DOHH2 (cell line): ENCODE measurements around the gene LRRC4.

Source experiments
- H3F3A ChIP-seq: fragments of 200-600 bp; sonication (generic), shearing (Covaris generic); 2 replicates; pipeline ENCODE4 v1.6.0; 2016; ENCODE audit warnings: antibody characterized with exemption, mild to moderate bottlenecking; ENCODE audit not compliant: control insufficient read depth, insufficient read depth
- H3K27ac ChIP-seq: fragments of 200-600 bp; sonication (generic); 2 replicates; pipeline ENCODE4 v1.5.1; 2014; ENCODE audit warnings: low read depth, mild to moderate bottlenecking, low read length, moderate library complexity
- H3K27me3 ChIP-seq: fragments of 200-600 bp; sonication (generic); 2 replicates; pipeline ENCODE4 v1.6.1; 2014; ENCODE audit warnings: mild to moderate bottlenecking, low read length, mixed read lengths; ENCODE audit not compliant: control insufficient read depth
- H3K36me3 ChIP-seq: fragments of 200-600 bp; sonication (generic); 2 replicates; pipeline ENCODE4 v1.6.1; 2014; ENCODE audit warnings: mild to moderate bottlenecking, low read length, moderate library complexity, mixed read lengths; ENCODE audit not compliant: control insufficient read depth
- H3K4me1 ChIP-seq: fragments of 200-600 bp; sonication (generic); 2 replicates; pipeline ENCODE4 v1.6.1; 2014; ENCODE audit warnings: mild to moderate bottlenecking, low read length, mixed read lengths; ENCODE audit not compliant: control insufficient read depth
- H3K4me2 ChIP-seq: fragments of 200-600 bp; sonication (generic); 2 replicates; pipeline ENCODE4 v1.6.0; 2014; ENCODE audit warnings: mild to moderate bottlenecking, low read length, moderate library complexity
- H3K4me3 ChIP-seq: fragments of 200-600 bp; sonication (generic); 2 replicates; pipeline ENCODE4 v1.5.1; 2014; ENCODE audit warnings: mild to moderate bottlenecking, low read length, mixed read lengths
- H3K79me2 ChIP-seq: fragments of 200-600 bp; sonication (generic); 2 replicates; pipeline ENCODE4 v1.6.1; 2014; ENCODE audit warnings: mild to moderate bottlenecking, low read length, mixed read lengths; ENCODE audit not compliant: control insufficient read depth
- H3K9me2 ChIP-seq: fragments of 200-600 bp; sonication (generic); replicated peaks from 2 replicates; pipeline ENCODE4 v1.6.1; 2014; ENCODE audit warnings: mild to moderate bottlenecking, low read length, mixed read lengths; ENCODE audit not compliant: control insufficient read depth
- H3K9me3 ChIP-seq: fragments of 200-600 bp; sonication (generic); 2 replicates; pipeline ENCODE4 v1.6.1; 2014; ENCODE audit warnings: antibody characterized with exemption, low read length, mixed read lengths; ENCODE audit not compliant: control insufficient read depth, insufficient read depth
- H4K20me1 ChIP-seq: fragments of 200-600 bp; sonication (generic); 2 replicates; pipeline ENCODE4 v1.6.0; 2014; ENCODE audit warnings: low read depth, mild to moderate bottlenecking, antibody characterized with exemption, low read length, moderate library complexity; ENCODE audit not compliant: control insufficient read depth, insufficient read depth
- EZH2phosphoT487 ChIP-seq: fragments of 200-600 bp; sonication (generic); IDR thresholded peaks from 2 replicates; pipeline ENCODE4 v1.6.1; 2017; ENCODE audit warnings: borderline replicate concordance, mild to moderate bottlenecking, antibody characterized with exemption, low read length, moderate library complexity, mixed read lengths
- TF ChIP-seq, protein P1 (sequence below): fragments of 200-600 bp; sonication (generic); IDR thresholded peaks from one replicate; pipeline ENCODE4 v1.5.1; 2014; ENCODE audit warnings: antibody characterized with exemption, mild to moderate bottlenecking, low read depth, low read length; ENCODE audit not compliant: poor library complexity, severe bottlenecking

Gene LRRC4

GRCh38 chr7:128008744-128009143 lies 22.5 kb downstream of the LRRC4 start:
- Histone ChIP-seq H3K27ac (no peak overlapping the region), H3K4me1 (peaks cover 18% of the 10 kb centered on the region), H3K4me2 (no peak overlapping the region), H4K20me1 (no peaks in the 10 kb centered on the region), H3K4me3 (no peak overlapping the region), H3K9me2 (no peaks in the 10 kb centered on the region), H3K79me2 (no peaks in the 10 kb centered on the region), H3K9me3 (no peaks in the 10 kb centered on the region), H3K36me3 (peaks cover 10% of the 10 kb centered on the region; the same call in 1 of the 2 replicates), H3F3A (no peaks in the 10 kb centered on the region), H3K27me3 (no peaks in the 10 kb centered on the region)
- TF ChIP-seq EZH2phosphoT487 = no peak
- TF ChIP-seq, protein P1, sequence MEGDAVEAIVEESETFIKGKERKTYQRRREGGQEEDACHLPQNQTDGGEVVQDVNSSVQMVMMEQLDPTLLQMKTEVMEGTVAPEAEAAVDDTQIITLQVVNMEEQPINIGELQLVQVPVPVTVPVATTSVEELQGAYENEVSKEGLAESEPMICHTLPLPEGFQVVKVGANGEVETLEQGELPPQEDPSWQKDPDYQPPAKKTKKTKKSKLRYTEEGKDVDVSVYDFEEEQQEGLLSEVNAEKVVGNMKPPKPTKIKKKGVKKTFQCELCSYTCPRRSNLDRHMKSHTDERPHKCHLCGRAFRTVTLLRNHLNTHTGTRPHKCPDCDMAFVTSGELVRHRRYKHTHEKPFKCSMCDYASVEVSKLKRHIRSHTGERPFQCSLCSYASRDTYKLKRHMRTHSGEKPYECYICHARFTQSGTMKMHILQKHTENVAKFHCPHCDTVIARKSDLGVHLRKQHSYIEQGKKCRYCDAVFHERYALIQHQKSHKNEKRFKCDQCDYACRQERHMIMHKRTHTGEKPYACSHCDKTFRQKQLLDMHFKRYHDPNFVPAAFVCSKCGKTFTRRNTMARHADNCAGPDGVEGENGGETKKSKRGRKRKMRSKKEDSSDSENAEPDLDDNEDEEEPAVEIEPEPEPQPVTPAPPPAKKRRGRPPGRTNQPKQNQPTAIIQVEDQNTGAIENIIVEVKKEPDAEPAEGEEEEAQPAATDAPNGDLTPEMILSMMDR = no peak

- Histone ChIP-seq H3K9me3 (no peaks in the 10 kb centered on the region), H3F3A (no peaks in the 10 kb centered on the region), H3K9me2 (no peaks in the 10 kb centered on the region), H3K4me2 (no peak overlapping the region), H3K27ac (no peak overlapping the region), H3K4me1 (peaks cover 24% of the 10 kb centered on the region), H3K36me3 (peaks cover 10% of the 10 kb centered on the region; the same call in 1 of the 2 replicates), H4K20me1 (no peaks in the 10 kb centered on the region), H3K27me3 (no peaks in the 10 kb centered on the region), H3K4me3 (no peak overlapping the region), H3K79me2 (no peaks in the 10 kb centered on the region)
- no peak for TF ChIP-seq EZH2phosphoT487
- TF ChIP-seq, protein P1 = no peak
These were observed 23.1 kb downstream of the LRRC4 start for GRCh38 chr7:128008141-128008540.

DNA sequence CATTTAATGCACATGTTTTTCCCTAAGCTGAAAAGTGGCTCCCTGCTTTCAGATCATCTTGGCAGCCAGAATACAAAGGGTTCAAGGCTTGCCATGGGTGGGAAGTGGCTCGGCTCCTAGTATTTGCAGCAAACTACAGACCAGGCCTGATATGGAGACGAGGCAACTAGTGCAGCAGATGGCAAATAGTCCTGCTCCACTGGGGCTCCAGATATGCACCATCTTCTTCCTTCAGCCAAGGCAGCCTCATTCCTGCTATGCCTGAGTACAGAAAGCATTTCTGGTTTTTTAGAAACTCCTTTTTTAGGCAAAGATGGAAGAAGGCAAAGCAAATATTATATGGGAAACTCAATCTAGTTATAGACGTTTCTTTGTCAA lies 23.9 kb downstream of the LRRC4 start:
- Histone ChIP-seq H3K9me2 (no peaks in the 10 kb centered on the region), H3K79me2 (no peaks in the 10 kb centered on the region), H4K20me1 (no peaks in the 10 kb centered on the region), H3K27ac (no peak overlapping the region), H3K4me2 (no peak overlapping the region), H3K27me3 (no peaks in the 10 kb centered on the region), H3K36me3 (peaks cover 4% of the 10 kb centered on the region; the same call in 1 of the 2 replicates), H3K4me3 (no peak overlapping the region), H3K9me3 (no peaks in the 10 kb centered on the region), H3K4me1 (peaks cover 32% of the 10 kb centered on the region), H3F3A (no peaks in the 10 kb centered on the region)
- TF ChIP-seq EZH2phosphoT487 = no peak
- TF ChIP-seq, protein P1 = no peak
